TTC549 (cell line): ENCODE measurements around the gene NME1.
"Not testable (repeated sequence)": the region's sequence is repeated elsewhere in the genome, so short reads cannot be mapped to it uniquely, and the experiment has no call there.

Experiments
- FAIRE-seq: peaks from 2 replicates; lab custom pipeline; 2012; peaks lifted over from hg19 to GRCh38; lab: Jason Lieb, UNC

NME1 gene

DNA sequence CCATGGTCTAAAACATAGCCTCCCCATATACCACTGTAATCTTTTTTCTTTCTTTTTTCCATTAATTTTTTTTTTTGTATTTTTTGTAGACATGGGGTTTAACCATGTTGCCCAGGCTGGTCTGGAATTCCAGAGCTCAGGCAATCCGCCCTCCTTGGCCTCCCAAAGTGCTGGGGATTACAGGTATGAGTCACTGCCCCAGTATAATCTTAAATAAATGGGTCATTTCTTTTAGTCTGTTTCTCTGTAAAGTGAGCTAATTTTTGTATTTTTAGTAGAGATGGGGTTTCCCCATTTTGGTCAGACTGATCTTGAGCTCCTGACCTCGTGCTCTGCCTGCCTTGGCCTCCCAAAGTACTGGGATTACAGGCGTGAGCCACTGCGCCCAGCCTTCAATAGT lies 5.7 kb upstream of the NME1 start:
- no peak for FAIRE-seq

DNA sequence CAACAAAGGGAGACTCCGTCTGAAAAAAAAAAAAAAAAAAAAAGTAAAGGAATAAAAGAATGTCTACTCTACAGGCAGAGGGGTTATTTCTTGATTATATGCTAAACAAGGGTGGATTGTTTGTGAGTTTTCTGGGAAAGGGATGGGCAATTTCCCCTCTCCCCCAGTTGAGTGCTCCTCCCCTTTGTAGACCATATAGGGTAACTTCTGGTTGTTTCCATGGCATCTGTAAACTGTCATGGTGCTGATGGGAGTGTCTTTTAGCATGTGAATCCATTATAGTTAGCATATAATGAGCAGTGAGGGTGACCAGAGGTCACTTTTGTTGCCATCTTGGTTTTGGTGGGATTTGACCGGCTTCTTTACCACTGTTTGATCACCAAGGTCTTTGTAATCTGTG lies 4.2 kb upstream of the NME1 start:
- FAIRE-seq: no peak

DNA sequence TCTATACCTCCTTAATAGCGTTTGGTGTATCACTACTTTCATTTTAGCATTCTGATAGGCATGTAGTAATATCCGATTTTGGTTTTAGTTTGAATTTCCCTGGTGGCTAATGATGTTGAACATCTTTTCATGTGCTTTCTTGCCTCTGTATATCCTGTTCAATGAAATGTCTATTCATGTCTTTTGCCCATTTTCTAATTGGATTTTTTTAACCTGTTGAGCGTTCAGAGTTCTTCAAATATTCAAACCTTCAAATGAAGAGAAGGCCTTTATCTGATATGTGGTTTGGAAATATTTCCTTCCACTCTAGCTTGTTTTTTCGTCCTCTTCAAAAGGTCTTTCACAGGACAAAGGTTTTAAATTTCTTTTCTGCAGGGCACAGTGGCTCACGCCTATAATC lies 2.4 kb upstream of the NME1 start:
- FAIRE-seq: no peak

DNA sequence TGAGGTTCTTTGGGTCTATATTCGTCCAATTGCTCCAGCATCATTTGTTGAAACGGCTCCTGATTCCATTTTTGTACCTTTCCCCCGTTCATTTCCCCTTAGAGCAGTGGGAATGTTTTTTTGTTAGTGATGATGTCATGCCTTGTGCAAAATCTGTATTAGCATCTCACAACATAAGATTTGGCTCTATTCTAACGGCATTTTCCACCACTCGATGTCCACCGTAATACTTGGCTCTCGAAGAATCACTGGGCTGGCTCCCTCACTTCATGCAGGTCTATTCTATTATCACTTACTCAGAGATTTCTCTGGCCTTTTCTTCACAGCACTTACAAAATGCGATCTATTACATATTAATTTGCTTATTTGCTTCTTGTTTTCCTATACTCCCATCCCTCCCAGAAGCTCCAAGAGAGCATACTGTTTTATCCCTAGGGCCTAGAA lies 571 bp upstream of the NME1 start:
- no peak for FAIRE-seq

DNA sequence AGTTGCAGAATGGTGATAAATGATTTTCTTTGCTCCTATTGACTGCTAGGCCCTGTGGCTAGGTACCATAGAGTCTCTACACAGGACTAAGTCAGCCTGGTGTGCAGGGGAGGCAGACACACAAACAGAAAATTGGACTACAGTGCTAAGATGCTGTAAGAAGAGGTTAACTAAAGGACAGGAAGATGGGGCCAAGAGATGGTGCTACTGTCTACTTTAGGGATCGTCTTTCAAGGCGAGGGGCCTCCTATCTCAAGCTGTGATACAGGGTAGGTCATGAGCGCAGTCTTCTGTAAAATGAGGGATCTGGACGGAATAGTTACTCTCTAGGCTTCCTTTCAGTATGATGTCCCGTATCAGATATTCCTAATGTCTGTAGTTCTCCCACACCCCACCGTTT lies 817 bp downstream of the NME1 start:
- no peak for FAIRE-seq

DNA sequence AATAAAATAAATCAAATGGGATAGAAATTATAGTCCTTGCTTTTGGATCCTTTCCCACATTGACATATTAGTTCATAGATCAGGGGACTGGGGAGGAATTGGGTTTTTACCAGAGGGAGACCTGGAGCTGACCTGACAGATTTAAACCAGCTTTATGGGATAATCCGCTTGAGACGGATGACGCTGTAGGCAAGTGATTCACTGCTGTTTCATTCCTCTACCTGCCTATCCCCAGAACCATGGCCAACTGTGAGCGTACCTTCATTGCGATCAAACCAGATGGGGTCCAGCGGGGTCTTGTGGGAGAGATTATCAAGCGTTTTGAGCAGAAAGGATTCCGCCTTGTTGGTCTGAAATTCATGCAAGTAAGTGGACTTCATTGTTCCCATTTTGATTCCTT lies 2.1 kb downstream of the NME1 start:
- FAIRE-seq: no peak

DNA sequence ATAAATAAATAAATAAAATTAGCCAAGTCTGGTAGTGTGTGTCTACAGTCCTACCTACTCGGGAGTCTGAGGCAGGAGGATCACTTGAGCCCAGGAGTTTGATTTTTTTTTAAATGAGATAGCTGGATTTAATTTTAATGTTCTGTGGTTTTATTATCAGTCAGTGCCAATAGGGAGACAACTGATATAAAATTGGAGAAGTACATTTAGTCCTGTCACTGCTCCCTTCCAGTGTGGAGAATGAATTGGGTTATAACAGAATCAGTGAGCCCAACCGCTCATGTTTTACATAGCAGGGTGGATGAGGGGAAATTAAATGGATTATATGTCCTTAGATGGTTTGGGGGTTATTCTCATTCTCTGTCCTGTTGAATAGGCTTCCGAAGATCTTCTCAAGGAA lies 6.2 kb downstream of the NME1 start:
- no peak for FAIRE-seq

DNA sequence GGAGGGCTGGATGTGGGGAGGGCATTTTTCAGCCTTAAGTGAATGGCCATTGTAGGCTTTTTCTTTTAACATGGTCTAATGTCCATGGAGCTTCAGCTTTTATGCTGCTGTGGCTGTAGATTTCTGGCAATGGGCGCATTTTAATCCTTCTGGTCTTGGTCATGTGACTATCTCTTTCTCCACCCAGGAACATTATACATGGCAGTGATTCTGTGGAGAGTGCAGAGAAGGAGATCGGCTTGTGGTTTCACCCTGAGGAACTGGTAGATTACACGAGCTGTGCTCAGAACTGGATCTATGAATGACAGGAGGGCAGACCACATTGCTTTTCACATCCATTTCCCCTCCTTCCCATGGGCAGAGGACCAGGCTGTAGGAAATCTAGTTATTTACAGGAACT lies 8.2 kb downstream of the NME1 start:
- no peak for FAIRE-seq

GRCh38 chr17:51164911-51165679 lies 11.7 kb downstream of the NME1 start:
- no peak for FAIRE-seq

DNA sequence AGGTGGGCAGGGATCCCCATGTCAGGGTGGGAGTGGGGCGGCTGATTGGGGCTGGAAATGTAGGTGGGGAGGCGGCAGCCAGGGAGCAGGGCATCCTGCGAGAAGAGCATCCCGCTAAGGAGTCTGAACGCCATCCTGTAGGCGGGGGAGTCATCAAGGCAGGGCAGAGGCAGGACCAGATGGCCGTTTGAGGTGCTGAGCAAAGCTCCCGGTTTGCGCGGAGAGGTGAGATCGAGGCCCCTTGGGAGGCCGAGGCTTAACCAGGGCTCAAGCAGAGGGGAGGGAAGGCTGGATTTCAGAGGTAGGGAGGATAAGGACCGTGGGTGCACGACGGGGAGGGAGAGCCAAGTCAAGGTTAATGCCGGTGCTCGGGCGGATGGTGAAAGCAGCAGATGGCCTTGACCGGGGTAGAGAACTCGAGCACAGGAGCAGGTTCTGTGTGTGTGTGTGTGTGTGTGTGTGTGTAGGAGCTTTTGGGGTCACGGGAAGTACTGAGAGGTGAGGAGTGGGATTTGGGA lies 12.4 kb downstream of the NME1 start:
- FAIRE-seq: no peak

- FAIRE-seq: no peak
Observed at GRCh38 chr17:51166198-51166986, 13.0 kb downstream of the NME1 start, which contains the start of gene NME2. NME2 (plus strand) TSS chr17:51166411; CDS start chr17:51166831, 420 bp downstream.

DNA sequence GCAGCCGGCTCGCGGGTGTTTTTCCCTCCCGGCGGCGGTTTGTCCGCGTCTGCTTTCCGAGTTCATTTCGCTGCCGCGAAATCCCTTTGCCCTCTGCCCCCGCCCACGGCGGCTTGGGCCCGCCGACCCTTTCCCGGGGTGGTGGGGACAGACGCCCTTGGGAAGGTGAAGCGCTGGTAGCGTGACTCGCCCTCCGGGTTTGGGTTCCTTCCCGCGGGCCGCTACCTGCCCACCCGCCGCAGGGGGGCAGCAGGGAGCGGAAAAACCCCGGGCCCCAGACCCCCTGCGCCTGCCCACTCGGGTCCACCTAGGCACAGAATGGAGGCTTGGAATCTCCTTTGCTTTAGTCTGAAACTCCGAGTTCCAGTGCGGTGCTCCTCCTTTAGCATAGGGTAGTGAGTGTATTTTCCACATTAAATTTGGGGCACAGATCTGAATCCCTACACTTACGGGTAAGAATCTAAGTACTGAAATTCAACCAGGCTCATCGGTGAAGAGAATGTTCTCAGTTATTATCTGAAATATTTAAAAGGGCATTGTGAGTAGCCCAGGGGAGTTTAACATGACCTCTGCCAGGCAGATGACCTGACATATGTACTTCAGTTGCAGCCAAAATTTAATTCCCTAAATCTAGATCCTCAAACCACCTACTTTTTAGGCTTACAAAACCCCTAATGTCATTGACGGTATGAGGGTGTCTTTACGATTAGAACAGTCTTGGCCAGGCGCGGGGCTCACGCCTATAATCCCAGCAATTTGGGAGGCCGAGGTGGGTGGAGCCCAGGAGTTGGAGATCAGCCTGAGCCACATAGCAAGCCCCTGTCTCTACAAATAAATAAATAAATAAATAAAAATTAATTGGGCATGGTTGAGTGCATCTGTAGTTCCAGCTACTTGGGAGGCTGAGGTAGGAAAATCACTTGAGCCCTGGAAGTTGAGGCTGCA lies 13.9 kb downstream of the NME1 start:
- FAIRE-seq: no peak

DNA sequence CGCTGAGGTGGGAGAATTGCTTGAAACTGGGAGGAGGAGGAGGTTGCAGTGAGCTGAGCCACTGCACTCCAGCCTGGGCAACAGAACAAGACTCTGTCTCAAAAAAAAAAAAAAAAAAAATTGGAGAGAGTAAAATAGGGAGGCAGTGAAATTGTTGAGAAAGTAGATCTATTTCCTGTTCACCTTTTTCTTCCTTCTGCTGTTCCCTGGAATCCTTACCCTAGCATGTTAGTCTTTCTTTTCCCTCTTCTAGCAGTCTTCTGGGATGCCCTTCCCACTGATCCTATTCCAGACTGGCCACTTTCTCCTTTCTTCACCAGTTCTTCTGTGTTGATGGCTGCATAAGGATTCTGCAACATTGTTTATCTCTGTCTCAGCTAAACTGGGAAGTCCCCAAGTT lies 16.0 kb downstream of the NME1 start:
- FAIRE-seq: no peak

DNA sequence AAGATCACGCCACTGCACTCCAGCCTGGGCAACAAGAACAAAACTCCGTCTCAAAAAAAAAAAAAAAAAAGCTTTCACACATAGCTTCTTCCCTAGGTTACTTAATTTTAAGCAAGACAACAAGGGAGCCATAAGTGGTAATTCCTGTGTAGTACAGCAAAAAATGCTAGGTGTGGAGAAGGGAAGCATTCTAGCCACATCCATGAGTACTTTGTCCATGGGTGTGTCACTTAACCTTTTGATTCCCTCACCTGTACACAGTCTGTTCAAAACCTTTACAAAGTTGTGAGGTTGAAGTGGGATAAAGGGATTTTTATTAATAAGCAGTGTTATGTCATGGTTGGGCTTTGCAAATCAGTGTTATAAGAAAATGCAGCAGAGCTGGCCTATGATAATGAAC lies 17.4 kb downstream of the NME1 start:
- FAIRE-seq: no peak

DNA sequence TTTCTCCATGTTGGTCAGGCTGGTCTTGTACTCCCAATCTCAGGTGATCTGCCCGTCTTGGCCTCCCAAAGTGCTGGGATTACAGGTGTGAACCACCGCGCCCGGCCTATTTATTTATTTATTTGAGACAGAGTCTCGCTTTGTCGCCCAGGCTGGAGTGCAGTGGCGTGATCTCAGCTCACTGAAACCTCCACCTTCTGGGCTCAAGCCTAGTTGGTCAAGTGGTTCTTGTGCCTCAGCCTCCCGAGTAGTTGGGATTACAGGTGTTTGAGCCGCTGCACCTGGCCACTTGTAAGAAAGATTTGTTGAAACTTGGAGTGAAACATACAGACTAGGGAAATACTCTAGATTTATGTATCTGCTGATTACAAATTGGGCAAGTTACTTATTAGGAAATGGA lies 18.7 kb downstream of the NME1 start:
- FAIRE-seq: not testable (repeated sequence)

GRCh38 chr17:51180486-51180885 lies 27.1 kb downstream of the NME1 start:
- no peak for FAIRE-seq

DNA sequence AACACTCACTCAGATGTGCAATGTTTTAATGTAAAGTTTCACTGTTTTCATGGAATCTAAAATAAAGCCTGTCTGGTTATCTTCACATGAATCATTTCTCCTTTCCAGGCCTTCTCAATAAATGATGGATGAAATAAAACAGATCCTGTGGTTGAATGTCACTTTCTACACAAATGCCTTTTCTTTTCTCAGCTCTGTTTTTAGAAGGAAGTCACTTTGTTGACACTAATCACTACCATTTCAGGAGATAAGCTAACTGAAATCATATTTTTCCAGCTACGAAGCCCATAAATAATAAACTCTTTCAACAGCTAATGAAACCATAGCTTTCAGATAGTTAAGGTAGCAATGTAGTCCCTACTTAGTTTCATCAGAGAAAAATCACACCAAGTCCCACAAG lies 30.8 kb downstream of the NME1 start:
- no peak for FAIRE-seq

GRCh38 chr17:51185763-51186332 lies 32.5 kb downstream of the NME1 start:
- no peak for FAIRE-seq

DNA sequence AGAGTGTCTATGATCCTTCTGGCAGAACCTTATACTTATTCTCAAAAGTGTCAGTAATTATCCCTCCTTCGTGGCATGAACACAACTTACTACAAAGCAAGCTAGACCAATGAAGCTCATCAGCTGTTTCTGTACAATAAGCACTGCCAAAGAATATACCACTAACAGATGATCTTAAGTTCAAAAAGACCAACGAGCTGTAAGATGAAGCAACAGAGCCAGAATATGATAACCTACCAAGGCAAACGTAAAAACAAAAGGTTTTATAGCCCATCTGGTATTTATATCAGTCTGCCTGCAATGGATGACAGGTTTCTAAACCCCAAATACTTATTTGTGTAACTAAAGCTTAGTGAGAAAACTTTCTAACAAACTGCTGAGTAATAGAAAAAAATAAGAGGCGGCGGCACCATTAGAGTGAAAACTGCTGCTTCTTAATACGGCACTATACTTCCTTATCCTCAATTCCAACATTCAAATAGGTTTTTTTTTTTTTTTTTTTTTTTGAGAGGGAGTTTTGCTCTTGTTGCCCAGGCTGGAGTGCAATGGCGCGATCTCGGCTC lies 35.0 kb downstream of the NME1 start:
- FAIRE-seq: no peak

GRCh38 chr17:51189162-51189561 lies 35.8 kb downstream of the NME1 start:
- no peak for FAIRE-seq

- no peak for FAIRE-seq
Observed at GRCh38 chr17:51189628-51190027, 36.3 kb downstream of the NME1 start.

GRCh38 chr17:51191895-51192294 lies 38.5 kb downstream of the NME1 start:
- FAIRE-seq: no peak
